Stomach (tissue), 9 donors: ENCODE results near the gene POLD4. TPM values are rescaled to one million over a fixed set of nuclear protein-coding genes. Genes with fewer than 3 reads are reported as not detected.

Experiments
- DNase-seq, 2 donors: peaks; one replicate each; pipeline versions ENCODE4 v3.0.0 to v3.0.0-alpha.2; 2013 to 2019
- H3K27ac ChIP-seq, 5 donors: fragments of 200-600 bp in 4 of 5; sonication (generic) in 4 of 5; one replicate each; pipeline ENCODE4 v1.5.1; 2013 to 2019; ENCODE audit warnings: mild to moderate bottlenecking in 1 of 5, moderate library complexity in 1 of 5
- H3K27me3 ChIP-seq, 3 donors: fragments of 200-600 bp; sonication (generic); one replicate each; pipeline ENCODE4 v1.5.1; 2017 to 2019; ENCODE audit warnings: mixed run types in 1 of 3
- H3K36me3 ChIP-seq, 4 donors: fragments of 200-600 bp; sonication (generic); 1 replicate in 3 of 4; 2 replicates in 1 of 4; pipeline ENCODE4 v1.5.1; 2016 to 2019
- H3K4me1 ChIP-seq, 4 donors: fragments of 200-600 bp; sonication (generic); one replicate each; pipeline ENCODE4 v1.5.1; 2016 to 2019
- H3K4me3 ChIP-seq, 4 donors: fragments of 200-600 bp; sonication (generic) in 3 of 4; one replicate each; pipeline ENCODE4 v1.5.1; 2016 to 2019; ENCODE audit warnings: mild to moderate bottlenecking in 1 of 4
- H3K9me3 ChIP-seq, 4 donors: fragments of 200-600 bp; sonication (generic); one replicate each; pipeline ENCODE4 v1.5.1; 2016 to 2019
- CTCF ChIP-seq, 7 experiments: fragments of 450-650 bp in 4 of 7; fragments of 200-600 bp in 3 of 7; sonication (generic) in 3 of 7; IDR thresholded peaks; one replicate each; pipeline ENCODE4 v1.5.1; 2016 to 2019; ENCODE audit warnings: antibody characterized with exemption in 7 of 7, control low read depth in 2 of 7, mild to moderate bottlenecking in 1 of 7
- EP300 ChIP-seq: sonication (generic); formaldehyde crosslinking; IDR thresholded peaks from one replicate; pipeline ENCODE4 v1.6.1; 2017; ENCODE audit warnings: antibody characterized with exemption
- POLR2A ChIP-seq, 4 donors: fragments of 450-650 bp; IDR thresholded peaks; one replicate each; pipeline ENCODE4 v1.6.1; 2016; ENCODE audit warnings: antibody characterized with exemption in 4 of 4, control low read depth in 2 of 4, mild to moderate bottlenecking in 1 of 4, moderate library complexity in 1 of 4
- POLR2AphosphoS5 ChIP-seq, 3 donors: sonication (generic); formaldehyde crosslinking; IDR thresholded peaks; one replicate each; pipeline ENCODE4 v1.6.1; 2016; ENCODE audit warnings: antibody characterized with exemption in 3 of 3
- WGBS, 5 donors: extraction: QIAGEN DNeasy Blood & Tissue Kit in 3 of 5; methylation state at CpG; one replicate each; pipeline versions ENCODE4 v1.1.5 to v1.1.7; 2013 to 2018; 5-methylcytosine and 5-hydroxymethylcytosine counted together
- intact Hi-C: fragments of 100-400 bp; cut with DNase I; formaldehyde crosslinking; loops from one replicate; pipeline ENCODE4 v1.15.1; 2023; ENCODE audit warnings: low total_unique reads
- polyA plus RNA-seq, 3 donors: library from polyadenylated mRNA; stranded (reverse); fragments of 200-250 nt; gene quantifications; one replicate each; pipeline ENCODE4 v1.2.3, GENCODE V29; 2013
- total RNA-seq, 5 donors: library from RNA; depleted of rRNA; stranded (reverse); fragments of >200 nt; gene quantifications; one replicate each; pipeline versions ENCODE4 v1.1.0 to v1.2.3, GENCODE V29; 2014 to 2016
- donor health status: healthy with polysubstance abuse.
- donor health status: Bipolar disorder and iron deficiency.
- donor health status: healthy.

POLD4 gene
- total and polyA plus RNA-seq, 8 donors, result 13.8 to 316 (median 109) TPM

DNA sequence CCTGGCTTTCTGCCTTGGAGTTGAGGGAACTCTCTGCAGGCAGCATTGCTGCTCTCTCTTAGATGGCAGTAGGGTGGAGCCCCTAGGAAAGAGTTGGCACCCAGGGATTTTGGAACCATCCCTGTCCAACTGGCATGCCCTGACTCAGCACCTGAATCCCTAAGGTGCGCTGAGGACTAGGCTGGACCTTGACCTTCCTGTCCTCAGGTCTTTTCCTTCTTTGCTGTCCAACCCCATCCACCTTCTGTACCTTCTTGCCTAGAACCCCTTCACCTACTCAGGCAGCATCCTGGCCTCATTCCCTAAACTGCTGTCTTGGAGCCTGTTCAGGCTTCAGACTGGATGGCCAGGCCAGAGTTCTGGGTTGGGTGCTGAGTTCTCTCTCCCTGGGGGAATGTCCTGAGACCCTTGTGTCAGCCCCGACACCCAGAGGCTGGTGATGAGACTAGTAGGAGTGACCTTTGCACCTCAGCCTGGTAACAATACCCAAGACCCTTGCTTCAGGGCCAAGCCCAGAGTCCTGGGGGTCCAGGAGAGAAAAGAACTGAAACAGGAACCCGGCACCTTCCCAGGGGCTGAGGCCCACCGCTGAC, 2.5 kb upstream of the POLD4 start:
- 69 to 90% (median 73%) methylated on average over 2 to 4 of the region's 4 CpGs for WGBS, 5 donors
- intact Hi-C loops, result no loop called here

DNA sequence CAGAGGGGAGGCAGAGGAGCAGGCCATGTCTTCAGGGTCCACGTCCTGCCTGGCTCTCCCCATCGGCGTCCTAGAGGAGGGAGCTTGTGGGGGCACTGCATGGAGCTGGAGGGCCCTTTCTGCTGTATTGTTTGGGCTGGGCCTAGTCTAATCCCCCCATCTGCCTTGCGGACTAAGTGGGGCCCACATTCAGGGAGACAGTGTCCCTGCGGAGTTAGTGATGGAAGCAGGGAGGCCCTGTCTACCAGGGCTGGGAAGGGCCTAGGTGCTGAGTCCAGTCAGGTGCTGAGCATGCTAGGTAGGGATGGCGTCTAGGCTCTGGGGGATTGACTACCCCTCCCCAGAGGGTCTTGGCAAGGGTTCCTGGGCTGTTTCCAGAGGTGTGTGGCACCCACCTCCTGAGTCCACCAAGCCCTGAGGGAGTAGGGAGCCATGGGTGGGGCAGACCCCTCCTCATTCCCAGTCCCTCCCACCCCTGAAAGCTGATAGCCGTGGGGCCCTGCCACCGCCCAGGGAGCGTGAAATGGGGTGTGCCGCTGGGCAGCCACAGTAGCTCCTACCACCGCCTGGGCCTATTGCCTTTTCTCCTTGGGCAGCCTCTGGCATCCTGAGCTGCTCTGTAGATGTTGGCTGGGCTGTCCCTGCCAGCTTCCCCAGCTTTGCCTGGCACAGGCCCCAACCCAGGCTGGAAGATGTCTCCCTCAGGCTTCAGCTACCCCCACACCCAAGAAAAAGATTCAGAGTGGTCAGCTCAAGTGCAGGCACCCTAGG, 1.9 kb upstream of the POLD4 start:
- no peaks in the 10 kb centered on the region for H3K9me3 ChIP-seq
- peaks cover 0 to 7% (median 0%) of the 10 kb centered on the region in 4 donors for H3K36me3 ChIP-seq
- peaks cover 66 to 80% (median 74%) of the 10 kb centered on the region in 4 donors for H3K4me1 ChIP-seq
- TF ChIP-seq POLR2A (IDR thresholded peaks at IDR 0.05) (no peak), EP300 (no peak), POLR2AphosphoS5 (IDR thresholded peaks at IDR 0.05) (no peak)
- intact Hi-C loops, result no loop called here
- no peaks in the 10 kb centered on the region for H3K27me3 ChIP-seq
- H3K27ac ChIP-seq, result peak overlapping the region; percentile 91 to 100 (median 100)
- WGBS, 5 donors, result 50 to 75% (median 71%) methylated on average over 7 to 11 of the region's 11 CpGs
- DNase-seq, result peak in 1 of 2 donors; percentile 58
- peak overlapping the region in 1 of 4 donors; percentile 13 for H3K4me3 ChIP-seq

More for the DNA sequence above, 2.5 kb upstream of the POLD4 start:
- peak overlapping the region; percentile 91 to 100 (median 100) for H3K27ac ChIP-seq
- H3K9me3 ChIP-seq, result no peaks in the 10 kb centered on the region
- TF ChIP-seq CTCF (IDR thresholded peaks at IDR 0.05) (no peak), POLR2A (IDR thresholded peaks at IDR 0.05) (no peak), EP300 (no peak), POLR2AphosphoS5 (IDR thresholded peaks at IDR 0.05) (no peak)
- H3K4me3 ChIP-seq, result peak overlapping the region in 1 of 4 donors; percentile 5
- peaks cover 0 to 7% (median 0%) of the 10 kb centered on the region in 4 donors for H3K36me3 ChIP-seq
- H3K4me1 ChIP-seq, result peaks cover 63 to 75% (median 68%) of the 10 kb centered on the region in 4 donors
- H3K27me3 ChIP-seq, result no peaks in the 10 kb centered on the region
- DNase-seq, result no peak

DNA sequence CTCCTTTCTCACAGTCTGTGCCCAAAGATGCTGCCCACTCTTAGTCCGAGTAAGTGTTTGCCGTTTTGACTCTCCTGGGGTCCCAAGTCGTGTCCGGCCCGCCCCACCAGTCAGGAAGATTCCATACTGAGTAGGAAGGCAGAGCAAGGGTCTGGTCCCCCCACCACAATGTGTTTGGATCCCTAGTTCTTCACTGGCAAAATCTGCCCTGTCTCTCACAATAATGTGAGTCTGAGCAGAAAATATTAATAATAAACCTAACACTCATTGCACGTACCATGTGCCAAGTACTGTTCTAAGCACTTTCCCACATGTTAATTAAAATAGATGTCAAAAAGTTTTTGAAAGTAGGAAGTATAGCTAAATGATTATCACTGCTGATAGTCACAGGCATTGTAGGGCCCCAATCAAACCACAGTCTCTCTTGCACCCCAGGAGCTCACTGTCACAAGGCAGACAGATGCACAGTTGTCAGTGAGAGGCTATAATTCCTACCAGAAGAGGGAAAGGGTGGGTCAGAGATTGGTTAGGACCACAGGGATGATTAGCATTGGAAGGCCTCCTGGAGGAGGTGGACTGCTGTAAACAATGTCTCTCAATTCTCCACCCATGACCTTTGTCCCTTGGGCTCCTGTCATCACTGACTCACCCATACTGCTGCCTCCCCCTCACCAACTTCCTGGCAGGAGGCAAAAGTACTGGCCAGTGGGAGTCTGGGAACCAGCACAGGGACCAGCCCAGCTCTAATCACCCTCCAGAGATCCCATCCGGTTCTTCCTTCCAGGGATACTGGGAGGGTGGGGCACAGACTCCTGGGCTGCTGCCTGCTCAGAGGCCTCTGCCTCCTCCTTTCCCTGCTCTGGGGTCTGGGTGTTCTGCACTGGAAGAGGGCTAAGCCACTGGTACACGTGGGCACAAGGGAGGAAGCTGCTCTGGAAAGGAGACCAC, 1.0 kb upstream of the POLD4 start:
- peaks cover 66 to 89% (median 79%) of the 10 kb centered on the region in 4 donors for H3K4me1 ChIP-seq
- TF ChIP-seq EP300 (peak; percentile 50), POLR2AphosphoS5 (IDR thresholded peaks at IDR 0.05) (peak; percentile 32 to 95 (median 72)), POLR2A (IDR thresholded peaks at IDR 0.05) (no peak), CTCF (IDR thresholded peaks at IDR 0.05) (no peak)
- intact Hi-C loops, result no loop called here
- peak overlapping the region; percentile 55 to 78 (median 70) for H3K4me3 ChIP-seq
- H3K27ac ChIP-seq, result peak overlapping the region; percentile 99 to 100 (median 100)
- WGBS, 5 donors, result 12 to 20% (median 15%) methylated on average over 8 of the region's 8 CpGs
- DNase-seq, result peak; percentile 68 to 88
- H3K27me3 ChIP-seq, result no peaks in the 10 kb centered on the region
- H3K36me3 ChIP-seq, result peaks cover 0 to 7% (median 0%) of the 10 kb centered on the region in 4 donors
- H3K9me3 ChIP-seq, result no peaks in the 10 kb centered on the region

- peak; percentile 59 to 78 for DNase-seq
- Histone ChIP-seq H3K4me1 (peaks cover 65 to 90% (median 79%) of the 10 kb centered on the region in 4 donors), H3K27me3 (no peaks in the 10 kb centered on the region), H3K36me3 (peaks cover 0 to 7% (median 0%) of the 10 kb centered on the region in 4 donors), H3K27ac (peak overlapping the region; percentile 99 to 100 (median 100)), H3K4me3 (peak overlapping the region; percentile 55 to 78 (median 70)), H3K9me3 (no peaks in the 10 kb centered on the region)
- TF ChIP-seq EP300 (no peak), POLR2A (IDR thresholded peaks at IDR 0.05) (no peak), POLR2AphosphoS5 (IDR thresholded peaks at IDR 0.05) (no peak), CTCF (IDR thresholded peaks at IDR 0.05) (no peak)
- 10 to 19% (median 12%) methylated on average over 15 to 25 of the region's 25 CpGs for WGBS, 5 donors
- intact Hi-C loops, result no loop called here
These were observed 615 bp downstream of the POLD4 start for GRCh38 chr11:67352546-67353316.
